Epithelial cell of esophagus (primary cell): Measurements from ENCODE around the gene RTP2.

ENCODE experiments used
- DNase-seq: peaks from one replicate; pipeline ENCODE4 v3.0.0; 2010; ENCODE audit warnings: low read depth
- H3K4me3 ChIP-seq: 2 replicates; pipeline ENCODE4 v1.5.1; 2011; ENCODE audit warnings: mild to moderate bottlenecking, low read length, control low read depth
- CTCF ChIP-seq: IDR thresholded peaks from 2 replicates; pipeline ENCODE4 v1.5.1; 2011; ENCODE audit warnings: low read depth, mild to moderate bottlenecking, low read length, control low read depth, inconsistent platforms; ENCODE audit not compliant: insufficient read depth; ENCODE audit errors: missing control alignments

The RTP2 gene

GRCh38 chr3:187709155-187709554 is 6.8 kb upstream of the RTP2 start:
- DNase-seq, result no peak
- no peak overlapping the region for H3K4me3 ChIP-seq
- TF ChIP-seq CTCF, result no peak

DNA sequence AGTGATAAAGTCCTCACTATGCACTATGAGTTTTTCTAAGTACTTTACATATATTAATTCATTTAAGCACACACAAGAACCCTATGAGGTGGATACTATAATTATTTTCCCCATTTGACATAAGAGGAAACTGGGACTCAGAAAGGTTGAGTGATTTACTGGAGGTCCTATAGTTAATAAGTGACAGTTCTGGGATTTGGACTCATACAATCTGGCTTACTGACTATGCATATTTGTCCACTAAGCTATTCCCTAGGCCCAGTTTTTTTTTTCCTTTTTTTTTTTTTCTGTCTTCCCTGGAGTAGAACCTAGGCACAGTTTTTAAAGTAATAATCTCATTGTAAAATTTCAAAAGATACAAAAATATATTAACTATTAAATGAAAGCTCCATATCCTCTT is 6.3 kb upstream of the RTP2 start:
- H3K4me3 ChIP-seq, result no peak overlapping the region
- TF ChIP-seq CTCF, result no peak
- DNase-seq, result no peak

DNA sequence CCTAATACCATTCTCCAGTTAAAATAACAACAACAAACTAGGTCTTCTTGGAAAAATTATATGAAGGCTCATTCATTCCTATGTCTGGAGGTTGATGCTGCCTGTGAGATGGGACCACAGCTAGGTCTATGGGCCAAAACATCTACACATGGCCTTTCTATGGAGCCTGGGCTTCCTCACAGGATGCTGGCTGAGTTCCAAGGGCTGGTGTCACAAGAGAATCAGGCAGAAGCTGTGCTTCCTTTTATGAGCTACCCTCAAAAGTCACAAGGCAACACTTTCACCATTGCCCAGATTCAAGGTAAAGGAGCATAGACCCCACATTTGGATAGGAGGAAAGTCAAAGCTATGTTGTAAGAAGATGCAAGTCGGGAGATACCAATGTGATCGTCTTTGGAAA is 4.6 kb upstream of the RTP2 start:
- TF ChIP-seq CTCF, result no peak
- no peak overlapping the region for H3K4me3 ChIP-seq
- no peak for DNase-seq

- no peak for TF ChIP-seq CTCF
- peak; percentile 18 for DNase-seq
- no peak overlapping the region for H3K4me3 ChIP-seq
Measured at GRCh38 chr3:187705164-187705563, 2.8 kb upstream of the RTP2 start.

GRCh38 chr3:187700249-187700648 is 2.1 kb downstream of the RTP2 start:
- no peak for DNase-seq
- no peak for TF ChIP-seq CTCF
- no peak overlapping the region for H3K4me3 ChIP-seq

DNA sequence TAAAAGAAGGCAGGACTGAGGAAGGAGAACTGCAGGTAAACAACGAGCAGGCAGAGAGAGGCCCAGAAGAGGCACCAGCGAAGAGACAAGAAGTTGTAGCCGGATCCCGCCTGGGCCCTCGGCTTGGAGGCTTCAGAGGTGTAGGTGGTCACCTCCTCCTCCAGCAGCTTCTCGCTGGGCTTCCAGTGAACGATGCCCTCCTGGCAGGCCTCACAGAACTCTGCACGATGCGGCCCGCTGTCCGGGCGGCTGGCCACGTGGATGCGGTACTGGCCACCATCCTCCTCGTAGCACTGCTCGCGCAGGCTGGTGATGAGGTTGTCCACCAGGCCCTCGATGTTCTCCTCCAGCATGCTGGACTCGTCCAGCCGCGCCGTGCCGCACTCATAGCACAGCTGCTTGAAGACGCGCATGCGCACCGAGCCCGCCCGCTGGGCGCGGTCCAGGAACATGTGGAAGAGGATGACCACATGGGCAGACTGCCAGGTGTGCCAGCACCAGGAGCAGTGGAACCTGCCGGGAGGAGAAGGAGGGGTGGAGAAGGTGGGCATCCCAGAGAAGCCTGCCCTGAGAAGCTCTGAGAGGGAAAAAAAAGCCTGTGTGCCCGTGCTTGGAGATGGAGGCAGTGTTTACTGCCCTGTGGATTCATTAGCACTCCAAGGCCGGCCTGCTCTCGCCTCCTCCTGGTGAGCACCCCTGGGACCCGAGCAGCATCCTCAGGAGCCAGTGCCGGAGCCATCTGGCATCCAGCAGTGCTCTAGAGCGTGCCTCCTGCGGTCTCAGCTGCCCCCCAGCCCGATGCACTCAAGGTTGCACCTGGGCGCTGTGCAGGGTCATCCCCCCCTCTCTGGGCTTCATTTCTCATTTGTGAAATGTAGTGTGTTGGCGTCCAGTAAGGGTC is 3.6 kb downstream of the RTP2 start:
- no peak for TF ChIP-seq CTCF
- no peak overlapping the region for H3K4me3 ChIP-seq
- no peak for DNase-seq

GRCh38 chr3:187696021-187696420 is 6.3 kb downstream of the RTP2 start:
- no peak overlapping the region for H3K4me3 ChIP-seq
- DNase-seq, result no peak
- no peak for TF ChIP-seq CTCF
